ENCODE data around the gene CIAO1. TPM values are rescaled to one million over a fixed set of nuclear protein-coding genes. Genes with fewer than 3 reads are reported as not detected.
"Not testable (repeated sequence)": the region's sequence is repeated elsewhere in the genome, so short reads cannot be mapped to it uniquely, and the experiment has no call there.

The CIAO1 gene
- total RNA-seq, 2 experiments from 2014 or later, result 69.7 to 73.9 TPM

DNA sequence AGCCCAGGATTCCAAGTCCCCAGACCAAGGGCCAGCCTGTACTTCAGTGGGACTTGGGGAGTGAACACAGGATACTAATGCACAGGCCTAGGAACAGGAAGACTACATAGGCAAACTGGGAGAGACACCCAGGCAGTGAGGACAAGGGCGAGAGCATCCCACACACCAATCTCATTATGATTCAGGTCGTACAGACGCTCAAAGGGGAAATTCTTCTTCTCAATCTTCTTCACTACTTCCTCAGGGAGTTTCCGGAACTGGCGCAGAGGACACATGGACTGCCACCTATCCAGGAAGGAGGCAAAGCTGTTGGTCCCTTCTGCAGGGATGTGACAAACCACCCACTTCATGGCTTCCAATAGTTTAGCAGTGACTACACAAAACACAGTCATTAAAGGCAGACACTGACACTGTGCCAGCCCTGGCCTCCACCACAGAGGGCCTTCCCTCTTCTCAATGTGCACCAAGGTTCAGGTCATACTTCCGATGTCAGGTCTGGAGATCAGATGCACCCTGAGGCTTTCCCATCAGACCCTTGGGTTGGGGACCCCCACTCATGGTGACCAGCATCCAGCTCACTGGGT is 21.3 kb downstream of the CIAO1 start:
- peak overlapping the region; percentile 11 for H3K27ac Mint-ChIP-seq
- no peaks in the 10 kb centered on the region for H3K9me3 Mint-ChIP-seq
- DNase-seq, result no peak
- no peaks in the 10 kb centered on the region for H3K4me1 Mint-ChIP-seq
- no peaks in the 10 kb centered on the region for H3K27me3 Mint-ChIP-seq
- no peak overlapping the region for H3K4me3 Mint-ChIP-seq
- peaks cover 23% of the 10 kb centered on the region for H3K36me3 Mint-ChIP-seq

DNA sequence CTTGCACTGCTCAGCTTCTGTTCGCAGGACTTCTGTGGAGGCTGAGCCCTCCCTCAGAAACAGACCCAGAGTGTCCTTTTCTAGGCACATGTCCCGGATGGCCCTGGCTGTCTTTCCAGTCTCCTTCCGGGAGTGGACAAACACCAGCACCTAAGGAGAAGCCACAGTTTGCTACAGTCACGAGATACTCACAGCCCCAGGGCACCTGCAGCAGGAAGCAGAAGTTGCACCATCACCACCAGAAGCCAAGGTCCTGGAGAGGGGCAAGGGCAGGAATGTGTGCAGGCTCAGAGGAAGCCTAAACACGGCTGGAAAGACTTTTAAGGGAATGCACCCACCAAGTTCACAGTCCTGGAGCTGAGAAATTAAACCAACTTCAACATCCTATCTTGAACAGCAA is 25.7 kb downstream of the CIAO1 start:
- no peak for DNase-seq
- Mint-ChIP-seq H3K4me1 (no peaks in the 10 kb centered on the region), H3K27me3 (no peaks in the 10 kb centered on the region), H3K27ac (no peak overlapping the region), H3K36me3 (peaks cover 34% of the 10 kb centered on the region), H3K9me3 (no peaks in the 10 kb centered on the region), H3K4me3 (no peak overlapping the region)

DNA sequence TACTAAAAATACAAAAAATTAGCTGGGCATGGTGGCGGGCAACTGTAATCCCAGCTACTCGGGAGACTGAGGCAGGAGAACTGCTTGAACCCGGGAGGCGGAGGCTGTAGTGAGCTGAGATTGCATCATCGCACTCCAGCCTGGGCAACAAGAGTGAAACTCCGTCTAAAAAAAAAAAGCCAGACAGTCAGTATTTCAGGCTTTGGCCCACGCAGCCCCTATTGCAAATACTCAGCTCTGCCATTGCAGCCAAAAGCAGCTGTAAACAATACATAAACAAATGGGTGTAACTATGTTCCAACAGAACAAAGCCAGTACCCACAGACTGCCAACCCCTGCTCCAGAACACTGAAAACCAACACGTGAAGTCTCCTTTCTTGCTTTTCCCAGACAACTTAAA is 28.2 kb downstream of the CIAO1 start:
- H3K4me3 Mint-ChIP-seq, H3K4me1 Mint-ChIP-seq, H3K27me3 Mint-ChIP-seq, H3K9me3 Mint-ChIP-seq, H3K27ac Mint-ChIP-seq, DNase-seq: not testable (repeated sequence)
- H3K36me3 Mint-ChIP-seq, result peaks cover 28% of the 10 kb centered on the region

DNA sequence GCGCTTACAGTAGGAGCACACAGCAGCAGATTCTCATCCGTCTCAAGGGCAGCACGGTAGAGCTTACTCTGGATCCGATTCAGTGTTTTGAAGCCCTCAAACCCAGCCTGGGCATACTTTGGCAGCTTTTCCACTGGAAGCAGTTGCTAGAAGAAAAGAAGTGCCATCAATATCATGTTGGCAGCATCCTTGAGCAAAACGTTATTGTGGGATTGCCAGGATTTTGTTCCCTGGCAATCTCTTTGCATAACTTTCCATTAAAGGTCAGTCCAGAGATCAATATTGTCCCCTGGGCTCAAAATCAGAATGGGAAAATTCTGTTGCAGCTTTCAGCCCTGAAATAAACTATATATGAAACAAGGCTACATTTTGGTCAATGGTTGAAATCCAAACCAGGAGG is 30.9 kb downstream of the CIAO1 start:
- Mint-ChIP-seq H3K27ac (no peak overlapping the region), H3K4me1 (peaks cover 15% of the 10 kb centered on the region), H3K4me3 (no peak overlapping the region), H3K36me3 (peaks cover 29% of the 10 kb centered on the region), H3K27me3 (no peaks in the 10 kb centered on the region), H3K9me3 (no peaks in the 10 kb centered on the region)
- DNase-seq, result no peak

DNA sequence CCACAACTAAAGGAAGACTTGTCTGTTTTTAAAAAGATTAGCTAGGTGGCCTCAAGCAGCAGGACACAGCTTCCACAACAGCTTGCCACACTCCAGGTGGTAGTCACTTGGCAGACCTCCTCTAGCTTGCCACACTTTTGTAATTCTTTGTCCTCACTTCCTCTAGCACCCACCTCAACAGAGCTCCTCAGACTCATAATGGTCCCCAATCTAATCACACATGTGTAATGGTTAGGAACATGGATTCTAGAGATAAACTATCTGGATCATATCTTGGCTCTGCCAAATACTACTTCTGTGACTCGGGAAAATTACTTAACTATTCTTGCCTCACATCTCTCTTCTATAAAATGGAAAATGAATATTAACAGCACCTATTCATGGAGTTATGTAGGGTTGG is 35.8 kb downstream of the CIAO1 start:
- Mint-ChIP-seq H3K4me1 (peaks cover 45% of the 10 kb centered on the region), H3K36me3 (peaks cover 41% of the 10 kb centered on the region), H3K4me3 (no peak overlapping the region), H3K27ac (peak overlapping the region; percentile 57), H3K9me3 (no peaks in the 10 kb centered on the region), H3K27me3 (no peaks in the 10 kb centered on the region)
- DNase-seq, result no peak

DNA sequence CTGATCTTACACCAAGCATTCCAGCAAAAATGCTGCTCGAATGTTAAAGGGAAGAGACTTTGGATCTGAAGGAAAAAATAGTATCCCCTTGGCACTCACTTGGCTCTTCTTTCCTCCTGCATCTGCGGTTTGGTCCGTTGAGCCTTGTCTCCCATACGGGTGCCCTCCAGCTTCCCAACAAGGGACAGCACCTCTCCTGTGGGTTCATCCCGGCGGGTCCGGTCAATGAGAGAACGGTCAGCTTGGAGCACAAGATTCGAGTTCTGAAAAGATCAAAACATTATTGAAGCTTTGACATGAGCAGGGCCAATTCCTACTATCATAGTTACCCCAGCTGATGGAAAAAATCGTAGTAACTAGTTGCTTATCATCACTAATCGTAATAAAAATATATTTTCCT is 38.6 kb downstream of the CIAO1 start:
- Mint-ChIP-seq H3K36me3 (peaks cover 30% of the 10 kb centered on the region), H3K4me1 (peaks cover 48% of the 10 kb centered on the region), H3K27me3 (no peaks in the 10 kb centered on the region), H3K9me3 (no peaks in the 10 kb centered on the region), H3K4me3 (peak overlapping the region; percentile 94), H3K27ac (peak overlapping the region; percentile 97)
- no peak for DNase-seq

DNA sequence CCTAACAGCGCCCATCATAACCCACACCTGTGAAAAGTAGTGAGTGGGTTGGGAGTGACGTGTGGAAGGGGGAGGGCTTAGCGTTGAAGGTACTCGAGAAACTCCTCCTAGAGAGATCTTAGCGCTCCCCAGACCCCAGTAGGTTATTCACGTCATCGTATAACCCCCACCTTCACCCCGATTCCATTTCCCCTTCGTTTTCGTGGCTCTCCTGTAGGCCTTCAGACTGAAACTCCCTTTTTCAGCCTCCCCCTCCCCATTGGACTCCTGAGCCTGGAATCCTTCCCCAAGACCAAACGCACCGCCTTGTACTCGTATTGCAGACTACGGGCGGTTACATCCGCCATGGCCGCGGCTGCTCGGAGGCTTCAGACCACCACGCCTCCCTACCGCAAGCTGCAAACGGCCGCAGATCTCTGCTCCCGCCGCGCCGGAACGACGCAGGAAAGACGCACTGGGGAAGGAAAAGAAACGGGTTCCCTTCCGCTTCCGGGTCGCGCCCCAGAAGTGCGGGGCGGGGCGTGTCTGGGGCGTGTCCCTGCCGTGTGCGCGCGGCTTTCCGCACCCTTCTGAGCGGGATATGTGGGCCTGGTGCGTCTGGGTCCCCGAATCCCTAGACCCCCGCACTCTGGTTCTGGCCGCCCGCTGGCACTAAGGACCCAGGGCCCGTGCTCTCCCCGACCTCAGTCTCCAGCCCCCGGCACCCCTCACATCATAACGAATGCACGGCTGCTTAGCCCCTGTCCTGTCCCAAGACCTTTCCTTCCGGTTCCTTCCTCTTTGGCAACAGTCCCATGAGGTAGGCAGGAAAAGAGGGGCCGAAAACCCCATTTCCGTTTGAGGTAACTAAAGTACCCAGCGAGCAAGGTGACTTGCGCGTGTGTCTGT is 39.3 kb downstream of the CIAO1 start, which contains the start of gene SNRNP200:
Gene SNRNP200, minus strand, starts transcription at position 456 of the 888 bp plus-strand sequence. Its CDS starts 109 bp downstream, at position 347.
- peak; percentile 93 for DNase-seq
- Mint-ChIP-seq H3K27ac (peak within 1 kb of the TSS; percentile 97), H3K27me3 (no peaks in the 10 kb centered on the region), H3K36me3 (peaks cover 30% of the 10 kb centered on the region), H3K9me3 (no peaks in the 10 kb centered on the region), H3K4me3 (peak within 1 kb of the TSS; percentile 94), H3K4me1 (peaks cover 49% of the 10 kb centered on the region)

DNA sequence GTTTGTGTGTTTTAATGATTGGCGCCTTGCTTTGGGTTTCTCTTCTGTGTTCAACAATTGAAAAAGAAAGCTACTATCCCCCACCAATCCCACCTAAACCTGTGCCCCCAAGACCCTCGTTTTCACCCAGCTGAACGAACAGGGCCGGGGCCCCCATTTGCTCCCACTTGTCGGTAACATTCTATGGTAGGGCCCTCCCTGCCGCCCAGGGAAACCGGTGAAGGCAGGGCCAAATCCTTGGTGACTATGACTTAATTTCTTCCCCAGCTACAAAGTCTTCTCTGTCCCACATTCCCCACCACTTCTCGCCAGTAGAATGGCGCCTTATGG is 39.9 kb downstream of the CIAO1 start:
- Mint-ChIP-seq H3K27me3 (no peaks in the 10 kb centered on the region), H3K4me3 (peak overlapping the region; percentile 94), H3K4me1 (peaks cover 46% of the 10 kb centered on the region), H3K27ac (peak overlapping the region; percentile 97), H3K36me3 (peaks cover 30% of the 10 kb centered on the region), H3K9me3 (no peaks in the 10 kb centered on the region)
- peak; percentile 8 for DNase-seq

DNA sequence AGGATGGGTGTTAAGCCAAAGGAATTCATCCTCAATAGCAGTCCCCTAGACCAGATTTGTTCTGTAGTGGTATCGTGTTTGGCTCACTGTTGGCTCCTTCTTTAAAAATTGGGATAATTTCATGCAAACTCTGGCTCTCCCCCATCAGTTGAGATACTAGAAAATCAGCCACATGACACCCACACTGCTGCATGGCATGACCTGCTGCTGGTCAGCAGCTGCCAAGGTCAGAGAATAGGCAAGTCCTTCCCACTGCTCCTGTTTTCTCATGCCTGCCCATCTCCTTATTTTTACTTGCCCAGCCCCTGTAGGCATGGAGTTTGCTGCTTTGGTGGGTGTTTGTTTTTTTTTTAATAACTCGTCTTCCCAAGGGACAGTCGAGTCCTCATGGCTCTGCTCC is 40.3 kb downstream of the CIAO1 start:
- DNase-seq, result no peak
- H3K27ac Mint-ChIP-seq, result peak overlapping the region; percentile 97
- peaks cover 28% of the 10 kb centered on the region for H3K36me3 Mint-ChIP-seq
- H3K27me3 Mint-ChIP-seq, result no peaks in the 10 kb centered on the region
- H3K4me1 Mint-ChIP-seq, result peaks cover 42% of the 10 kb centered on the region
- H3K4me3 Mint-ChIP-seq, result peak overlapping the region; percentile 94
- no peaks in the 10 kb centered on the region for H3K9me3 Mint-ChIP-seq

DNA sequence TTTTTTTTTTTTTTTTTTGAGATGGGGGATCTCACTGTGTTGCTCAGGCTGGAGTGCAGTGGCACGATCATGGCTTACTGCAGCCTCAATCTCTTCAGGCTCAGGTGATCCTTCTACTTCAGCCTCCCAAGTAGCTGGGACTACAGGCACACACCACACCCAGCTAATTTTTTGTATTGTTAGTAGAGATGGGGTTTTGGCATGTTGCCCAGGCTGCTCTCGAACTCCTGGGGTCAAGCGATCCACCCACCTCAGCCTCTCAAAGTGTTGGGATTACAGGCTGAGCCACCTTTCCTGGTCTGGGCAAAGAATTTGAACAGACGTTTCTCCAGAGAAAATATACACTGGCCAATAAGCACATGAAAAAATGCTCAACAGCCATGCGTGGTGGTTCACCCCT is 42.2 kb downstream of the CIAO1 start:
- DNase-seq, result no peak
- H3K4me1 Mint-ChIP-seq, result peaks cover 33% of the 10 kb centered on the region
- H3K27ac Mint-ChIP-seq, result no peak overlapping the region
- no peaks in the 10 kb centered on the region for H3K27me3 Mint-ChIP-seq
- H3K36me3 Mint-ChIP-seq, result peaks cover 21% of the 10 kb centered on the region
- no peak overlapping the region for H3K4me3 Mint-ChIP-seq
- H3K9me3 Mint-ChIP-seq, result no peaks in the 10 kb centered on the region

DNA sequence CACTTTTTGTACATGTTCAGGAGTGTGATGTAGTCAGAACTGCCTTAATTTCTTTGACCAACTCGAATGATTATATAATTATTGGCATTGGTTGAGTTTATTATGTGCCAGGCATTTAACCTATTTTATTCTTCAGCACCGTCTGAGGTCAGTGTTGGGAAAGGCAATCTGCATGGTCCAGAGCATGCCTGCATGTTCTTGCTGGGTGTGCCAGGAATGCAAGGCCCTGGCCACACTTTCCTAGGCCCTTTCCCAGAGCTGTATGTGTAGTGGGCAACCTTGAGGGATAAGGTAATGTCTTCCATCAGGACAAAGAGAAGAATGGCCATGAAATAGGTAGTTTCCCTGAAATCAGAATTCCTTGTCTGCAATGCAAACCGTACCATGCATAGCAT is 49.0 kb downstream of the CIAO1 start:
- Mint-ChIP-seq H3K36me3 (peaks cover 15% of the 10 kb centered on the region), H3K27me3 (no peaks in the 10 kb centered on the region), H3K4me3 (no peak overlapping the region), H3K27ac (no peak overlapping the region), H3K4me1 (peaks cover 40% of the 10 kb centered on the region), H3K9me3 (no peaks in the 10 kb centered on the region)
- DNase-seq, result no peak

DNA sequence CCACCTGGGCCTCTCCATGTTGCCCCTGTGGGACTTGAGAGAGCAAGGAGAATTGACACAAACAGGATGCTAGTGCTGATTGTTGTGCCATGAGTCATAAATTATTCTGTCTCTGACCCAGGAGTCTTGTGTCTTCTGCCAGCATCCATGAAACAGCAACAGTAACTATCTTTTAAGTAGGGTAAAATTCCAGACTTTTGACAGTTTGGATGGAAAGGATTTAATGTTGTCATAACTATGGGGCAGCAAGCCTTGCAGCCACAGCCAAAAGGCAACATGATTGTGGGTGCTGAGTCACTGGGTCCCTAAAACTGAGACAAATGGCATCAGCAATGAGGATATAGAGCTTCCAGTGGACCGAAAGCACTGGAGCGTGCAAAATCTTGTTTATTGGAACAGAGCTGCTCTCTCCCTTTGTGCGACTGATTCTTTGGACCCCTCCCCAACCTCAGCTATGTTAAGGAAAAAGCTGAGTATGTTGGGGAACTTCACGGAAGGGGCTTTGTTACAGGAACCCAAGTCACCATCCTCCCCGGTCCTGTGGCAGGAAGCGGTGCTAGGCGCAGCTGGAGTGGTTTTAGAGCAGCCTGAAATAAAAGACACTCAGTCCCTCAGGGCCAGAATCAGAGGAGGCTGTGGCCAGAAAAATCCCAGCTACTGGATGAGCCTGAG is 49.5 kb downstream of the CIAO1 start:
- no peaks in the 10 kb centered on the region for H3K27me3 Mint-ChIP-seq
- peak overlapping the region; percentile 59 for H3K27ac Mint-ChIP-seq
- peaks cover 15% of the 10 kb centered on the region for H3K36me3 Mint-ChIP-seq
- DNase-seq, result no peak
- H3K4me3 Mint-ChIP-seq, result no peak overlapping the region
- no peaks in the 10 kb centered on the region for H3K9me3 Mint-ChIP-seq
- peaks cover 42% of the 10 kb centered on the region for H3K4me1 Mint-ChIP-seq

DNA sequence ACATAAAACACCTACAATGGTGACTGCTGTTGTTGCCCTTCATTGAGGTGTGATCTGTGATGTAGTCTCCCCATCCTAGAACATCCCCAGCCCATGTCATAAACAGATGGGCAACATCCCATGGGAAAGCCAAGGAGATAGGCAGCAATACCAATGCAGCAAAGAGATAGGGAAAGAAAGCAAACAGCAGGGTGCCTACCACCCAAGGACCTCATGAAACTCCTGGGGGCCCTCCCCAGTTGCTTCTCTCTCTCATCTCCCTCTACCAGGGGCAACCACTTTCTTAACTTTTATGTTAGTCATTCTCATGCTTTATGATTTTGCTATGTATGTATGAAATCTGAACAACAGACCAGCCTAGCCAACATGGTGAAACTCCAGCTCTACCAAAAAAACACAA is 51.0 kb downstream of the CIAO1 start:
- Mint-ChIP-seq H3K36me3 (peaks cover 16% of the 10 kb centered on the region), H3K4me1 (peaks cover 42% of the 10 kb centered on the region), H3K27ac (no peak overlapping the region), H3K4me3 (no peak overlapping the region), H3K9me3 (no peaks in the 10 kb centered on the region), H3K27me3 (peaks cover 2% of the 10 kb centered on the region)
- DNase-seq, result no peak

DNA sequence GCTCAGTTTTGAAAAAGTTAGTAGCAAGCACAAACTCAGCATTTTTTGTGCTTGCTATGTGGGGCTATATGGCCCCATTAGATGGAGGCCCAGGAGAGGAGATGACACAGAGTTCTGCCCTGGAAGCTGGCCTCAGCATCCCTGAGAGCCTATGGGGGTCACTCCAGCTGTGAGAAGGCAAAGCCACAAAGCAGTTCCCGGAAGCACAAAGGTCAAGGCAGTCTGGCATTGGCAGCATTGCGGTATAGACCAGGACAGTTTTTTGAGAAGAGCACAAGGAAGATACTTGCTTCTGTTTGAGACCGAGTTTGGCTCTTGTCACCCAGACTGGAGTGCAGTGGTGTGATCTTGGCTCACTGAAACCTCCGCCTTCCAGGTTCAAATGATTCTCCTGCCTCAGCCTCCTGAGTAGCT is 51.6 kb downstream of the CIAO1 start:
- H3K27me3 Mint-ChIP-seq, result peaks cover 3% of the 10 kb centered on the region
- no peak overlapping the region for H3K27ac Mint-ChIP-seq
- peaks cover 17% of the 10 kb centered on the region for H3K36me3 Mint-ChIP-seq
- peaks cover 41% of the 10 kb centered on the region for H3K4me1 Mint-ChIP-seq
- no peak for DNase-seq
- no peak overlapping the region for H3K4me3 Mint-ChIP-seq
- no peaks in the 10 kb centered on the region for H3K9me3 Mint-ChIP-seq

DNA sequence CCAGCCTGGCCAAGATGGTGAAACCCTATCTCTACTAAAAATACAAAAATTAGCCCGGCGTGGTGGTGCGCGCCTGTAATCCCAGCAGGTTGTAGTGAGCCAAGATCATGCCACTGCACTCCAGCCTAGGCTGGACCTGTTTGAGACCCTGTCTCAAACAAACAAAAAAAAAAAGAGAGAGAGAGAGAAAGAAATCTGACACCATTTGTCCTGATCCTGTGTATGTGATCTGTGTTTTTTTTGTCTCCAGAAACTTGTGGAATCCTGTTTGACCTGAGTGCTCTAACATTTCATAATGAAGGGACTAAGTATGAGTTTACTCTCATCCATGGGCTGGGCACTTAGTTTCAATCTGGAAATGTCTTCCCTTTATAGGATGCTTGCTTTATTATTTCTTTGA is 52.7 kb downstream of the CIAO1 start:
- no peak overlapping the region for H3K4me3 Mint-ChIP-seq
- H3K9me3 Mint-ChIP-seq, result no peaks in the 10 kb centered on the region
- H3K27ac Mint-ChIP-seq, result no peak overlapping the region
- DNase-seq, result no peak
- H3K4me1 Mint-ChIP-seq, result peaks cover 41% of the 10 kb centered on the region
- peaks cover 17% of the 10 kb centered on the region for H3K36me3 Mint-ChIP-seq
- peaks cover 3% of the 10 kb centered on the region for H3K27me3 Mint-ChIP-seq
